ENCODE data around the gene P2RY2. TPM values are rescaled to one million over a fixed set of nuclear protein-coding genes. Genes with fewer than 3 reads are reported as not detected.

P2RY2 gene
- total RNA-seq, 1 donor from 2014 or later = 0.45 TPM

GRCh38 chr11:73221451-73221850 lies 3.4 kb downstream of the P2RY2 start:
- TF ChIP-seq CTCF (IDR thresholded peaks at IDR 0.05) (no peak), EZH2phosphoT487 (IDR thresholded peaks at IDR 0.05) (no peak), EZH2 (IDR thresholded peaks at IDR 0.05) (no peak)
- peaks cover 9% of the 10 kb centered on the region for H3F3A ChIP-seq (ENCODE audit: low read depth)
- H3K4me2 ChIP-seq = no peak overlapping the region
- Mint-ChIP-seq H3K27ac (no peak overlapping the region), H3K9me3 (no peaks in the 10 kb centered on the region), H3K36me3 (no peaks in the 10 kb centered on the region), H3K27me3 (ENCODE audit: insufficient read depth, low read depth) (peaks cover 26% of the 10 kb centered on the region), H3K4me3 (no peak overlapping the region), H3K4me1 (peaks cover 10% of the 10 kb centered on the region)
- peaks cover 46% of the 10 kb centered on the region for H3K27me3 ChIP-seq
- H3K36me3 ChIP-seq = no peaks in the 10 kb centered on the region
- H4K20me1 ChIP-seq (ENCODE audit: low read depth) = no peaks in the 10 kb centered on the region
- H3K79me2 ChIP-seq (ENCODE audit: low read depth) = no peaks in the 10 kb centered on the region
- peaks cover 11% of the 10 kb centered on the region for H3K4me1 ChIP-seq
- peak; percentile 0 for DNase-seq (ENCODE audit: low spot score)
- no peak overlapping the region for H3K27ac ChIP-seq
- no peaks in the 10 kb centered on the region for H3K9me3 ChIP-seq (ENCODE audit: low read depth)
- no peak overlapping the region for H3K9ac ChIP-seq
- no peak overlapping the region for H2AFZ ChIP-seq (replicated peaks)
- no peak overlapping the region for H3K4me3 ChIP-seq

GRCh38 chr11:73221996-73222395 lies 3.9 kb downstream of the P2RY2 start:
- peaks cover 10% of the 10 kb centered on the region for H3K4me1 Mint-ChIP-seq
- DNase-seq (ENCODE audit: low spot score) = no peak
- Histone ChIP-seq H3K9me3 (ENCODE audit: low read depth) (no peaks in the 10 kb centered on the region), H3K27ac (no peak overlapping the region), H2AFZ (replicated peaks) (no peak overlapping the region), H3K27me3 (peaks cover 41% of the 10 kb centered on the region), H3F3A (ENCODE audit: low read depth) (peaks cover 7% of the 10 kb centered on the region), H3K79me2 (ENCODE audit: low read depth) (no peaks in the 10 kb centered on the region), H3K9ac (no peak overlapping the region), H3K4me3 (no peak overlapping the region), H3K4me2 (no peak overlapping the region), H3K4me1 (peaks cover 10% of the 10 kb centered on the region), H4K20me1 (ENCODE audit: low read depth) (no peaks in the 10 kb centered on the region), H3K36me3 (no peaks in the 10 kb centered on the region)
- no peak overlapping the region for H3K27ac Mint-ChIP-seq
- H3K9me3 Mint-ChIP-seq = no peaks in the 10 kb centered on the region
- H3K27me3 Mint-ChIP-seq (ENCODE audit: insufficient read depth, low read depth) = peaks cover 26% of the 10 kb centered on the region
- H3K4me3 Mint-ChIP-seq = no peak overlapping the region
- H3K36me3 Mint-ChIP-seq = no peaks in the 10 kb centered on the region
- TF ChIP-seq EZH2phosphoT487 (IDR thresholded peaks at IDR 0.05) (no peak), EZH2 (IDR thresholded peaks at IDR 0.05) (no peak), CTCF (IDR thresholded peaks at IDR 0.05) (no peak)

DNA sequence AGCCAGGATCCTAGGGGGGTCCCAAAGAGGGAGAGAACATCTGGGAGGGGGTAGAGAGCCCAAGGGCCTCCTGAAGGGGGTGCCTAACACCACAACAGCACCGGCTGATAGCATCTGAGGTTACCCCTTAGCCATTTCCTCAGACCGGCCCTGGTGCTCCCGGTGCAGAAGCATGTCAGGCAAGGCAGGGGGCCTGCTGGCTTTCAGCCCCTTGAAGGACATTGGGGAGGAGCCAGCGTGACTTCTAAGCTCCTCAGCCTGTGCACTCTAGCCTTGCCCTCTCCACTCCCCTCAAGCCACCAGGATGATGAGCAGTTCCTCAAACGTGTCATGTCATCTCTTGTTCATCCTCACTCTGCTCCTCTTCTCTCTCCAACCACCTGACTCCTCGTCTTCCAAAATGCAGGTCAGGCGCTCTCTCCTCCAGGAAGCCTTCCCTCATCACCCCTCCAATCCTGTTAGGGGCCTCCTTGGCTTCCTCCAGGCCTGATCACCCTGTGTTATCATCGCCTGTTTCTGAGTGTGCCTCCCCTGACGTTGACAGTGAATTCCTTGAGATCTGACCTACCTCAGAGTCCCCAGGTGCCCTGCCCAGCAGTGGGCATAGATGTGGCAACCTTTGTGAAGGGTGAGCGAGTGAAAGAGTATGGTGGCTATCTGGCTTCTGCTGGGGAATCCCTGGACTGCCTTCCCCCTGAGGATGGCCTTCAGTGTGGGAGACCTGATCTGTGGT lies 6.1 kb downstream of the P2RY2 start:
- H3K9me3 Mint-ChIP-seq = no peaks in the 10 kb centered on the region
- H3K4me3 Mint-ChIP-seq = no peak overlapping the region
- H3K27me3 ChIP-seq = peaks cover 19% of the 10 kb centered on the region
- H3K36me3 Mint-ChIP-seq = no peaks in the 10 kb centered on the region
- H4K20me1 ChIP-seq (ENCODE audit: low read depth) = no peaks in the 10 kb centered on the region
- peaks cover 9% of the 10 kb centered on the region for H3K4me1 ChIP-seq
- H3K4me2 ChIP-seq = no peak overlapping the region
- H2AFZ ChIP-seq (replicated peaks) = no peak overlapping the region
- H3K9me3 ChIP-seq (ENCODE audit: low read depth) = no peaks in the 10 kb centered on the region
- no peak overlapping the region for H3K27ac Mint-ChIP-seq
- TF ChIP-seq EZH2phosphoT487 (IDR thresholded peaks at IDR 0.05) = no peak
- TF ChIP-seq CTCF (IDR thresholded peaks at IDR 0.05) = no peak
- TF ChIP-seq EZH2 (IDR thresholded peaks at IDR 0.05) = no peak
- H3K27me3 Mint-ChIP-seq (ENCODE audit: insufficient read depth, low read depth) = peaks cover 25% of the 10 kb centered on the region
- H3K36me3 ChIP-seq = no peaks in the 10 kb centered on the region
- no peak for DNase-seq (ENCODE audit: low spot score)
- H3K4me1 Mint-ChIP-seq = peaks cover 6% of the 10 kb centered on the region
- H3K9ac ChIP-seq = no peak overlapping the region
- no peak overlapping the region for H3K27ac ChIP-seq
- no peaks in the 10 kb centered on the region for H3F3A ChIP-seq (ENCODE audit: low read depth)
- no peak overlapping the region for H3K4me3 ChIP-seq
- H3K79me2 ChIP-seq (ENCODE audit: low read depth) = no peaks in the 10 kb centered on the region

Data from neural progenitor cell (in vitro differentiated cells).